GM19035 (cell line): ENCODE measurements around the gene CCDC85C.

Experiments
- ATAC-seq: cut with Tn5 transposase; IDR thresholded peaks from one replicate; pipeline ENCODE4 v1.9.1; 2021; ENCODE audit not compliant: unreplicated experiment

The CCDC85C gene

GRCh38 chr14:99592933-99593753 is 10.9 kb downstream of the CCDC85C start:
- no peak for ATAC-seq

- no peak for ATAC-seq
These were observed 11.6 kb downstream of the CCDC85C start for GRCh38 chr14:99592394-99592793.

- ATAC-seq, result no peak
These were observed 13.1 kb downstream of the CCDC85C start for GRCh38 chr14:99590746-99591555.

GRCh38 chr14:99589651-99590530 is 14.1 kb downstream of the CCDC85C start:
- ATAC-seq, result no peak

GRCh38 chr14:99589031-99589441 is 15.0 kb downstream of the CCDC85C start:
- ATAC-seq, result no peak

- ATAC-seq, result no peak
These were observed 16.3 kb downstream of the CCDC85C start for GRCh38 chr14:99587460-99588278.

GRCh38 chr14:99586761-99587459 is 17.1 kb downstream of the CCDC85C start:
- ATAC-seq, result no peak

- no peak for ATAC-seq
These were observed 17.8 kb downstream of the CCDC85C start for GRCh38 chr14:99586054-99586760.

GRCh38 chr14:99584823-99585222 is 19.2 kb downstream of the CCDC85C start:
- no peak for ATAC-seq

- no peak for ATAC-seq
These were observed 22.1 kb downstream of the CCDC85C start for GRCh38 chr14:99581938-99582337.

GRCh38 chr14:99581374-99581773 is 22.6 kb downstream of the CCDC85C start:
- ATAC-seq, result no peak

- no peak for ATAC-seq
These were observed 24.0 kb downstream of the CCDC85C start for GRCh38 chr14:99579903-99580571.

GRCh38 chr14:99579120-99579836 is 24.7 kb downstream of the CCDC85C start:
- no peak for ATAC-seq

- ATAC-seq, result no peak
These were observed 25.4 kb downstream of the CCDC85C start for GRCh38 chr14:99578541-99579101.

GRCh38 chr14:99576761-99577705 is 27.0 kb downstream of the CCDC85C start:
- no peak for ATAC-seq

GRCh38 chr14:99576304-99576703 is 27.7 kb downstream of the CCDC85C start:
- ATAC-seq, result no peak
